ENCODE data around the gene MORF4L1.

- TF ChIP-seq CTCF (IDR thresholded peaks at IDR 0.05) = no peak
- no peak for TF ChIP-seq EZH2 (IDR thresholded peaks at IDR 0.05)
- TF ChIP-seq EZH2phosphoT487 (IDR thresholded peaks at IDR 0.05) = no peak
Measured at GRCh38 chr15:78853500-78853899, 19.2 kb upstream of the MORF4L1 start.
